ENCODE data around the gene TPD52L3.

Gene TPD52L3

DNA sequence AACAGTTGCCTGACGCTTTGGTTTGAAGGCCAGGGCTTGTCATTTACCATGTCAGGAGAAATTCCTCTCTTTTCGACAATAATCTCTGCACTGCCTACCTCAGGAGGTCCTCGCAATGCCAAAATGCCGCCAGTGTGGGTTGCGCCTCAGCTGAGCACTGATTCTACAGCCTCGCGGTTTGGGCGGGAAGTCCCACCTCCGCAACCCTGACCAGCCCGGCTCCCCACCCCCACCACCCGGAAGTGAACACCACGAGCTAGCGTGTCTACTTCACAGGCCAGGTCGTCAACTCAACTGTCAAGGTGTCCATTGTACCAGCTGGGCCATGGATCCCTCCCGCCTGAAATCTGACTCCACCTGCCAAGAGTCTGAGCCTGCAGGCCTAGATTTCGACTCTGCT is at the start of gene TPD52L3:
TPD52L3 (plus strand) TSS at position 273 of the 400 bp plus-strand sequence. CDS start 221 bp downstream, outside the sequence.
- DNase-seq = no peak

DNA sequence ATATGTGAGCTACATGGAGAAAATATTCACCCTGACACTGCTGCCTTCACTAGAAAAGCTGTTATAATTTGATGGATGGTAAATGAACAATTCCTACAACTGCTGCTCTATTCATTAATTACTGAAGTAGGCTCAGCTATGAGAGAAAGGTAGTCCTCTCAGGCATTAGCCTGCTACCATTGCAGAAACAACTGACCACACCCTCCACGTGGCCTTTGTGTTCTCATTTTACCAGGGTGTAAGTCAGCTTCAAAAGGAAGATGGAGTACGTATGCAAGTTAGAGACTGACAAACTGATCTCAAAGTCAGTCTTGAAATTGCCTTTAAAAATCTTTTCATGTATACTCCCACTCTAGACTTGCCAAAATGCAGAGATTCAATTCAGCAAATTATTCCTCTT is 26.3 kb upstream of the TPD52L3 start:
- no peak for DNase-seq

- no peak for DNase-seq
Observed at GRCh38 chr9:6302417-6302816, 25.8 kb upstream of the TPD52L3 start.

GRCh38 chr9:6304232-6304631 is 23.9 kb upstream of the TPD52L3 start:
- no peak for DNase-seq

DNA sequence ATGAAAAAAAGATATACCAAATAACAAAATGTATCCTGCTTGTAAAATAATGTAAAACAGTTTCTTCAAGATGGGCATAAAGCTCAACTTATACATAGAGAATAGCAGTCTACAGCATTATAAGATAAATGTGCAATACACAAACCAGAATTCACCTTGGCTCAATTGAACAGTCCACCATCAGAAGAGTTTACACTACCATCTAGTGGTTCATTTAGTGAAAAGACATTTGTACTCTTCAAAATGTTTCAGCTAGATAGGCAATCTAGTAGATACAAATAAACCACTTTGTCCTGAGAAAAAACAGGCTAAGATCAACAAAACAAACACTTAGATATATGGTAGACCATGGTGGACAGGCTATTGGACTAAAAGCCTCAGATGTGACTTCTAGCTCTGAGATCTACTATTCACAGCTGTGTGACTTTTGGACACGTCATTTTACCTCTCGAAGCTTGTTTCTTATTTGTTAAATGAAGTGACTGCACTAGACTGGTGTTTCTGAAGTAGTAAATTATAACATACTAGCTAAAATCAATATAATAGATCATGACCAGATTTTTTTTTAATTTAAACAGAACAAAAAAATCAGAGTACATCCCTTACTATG is 22.1 kb upstream of the TPD52L3 start:
- DNase-seq = no peak

GRCh38 chr9:6307551-6308096 is 20.6 kb upstream of the TPD52L3 start:
- no peak for DNase-seq

DNA sequence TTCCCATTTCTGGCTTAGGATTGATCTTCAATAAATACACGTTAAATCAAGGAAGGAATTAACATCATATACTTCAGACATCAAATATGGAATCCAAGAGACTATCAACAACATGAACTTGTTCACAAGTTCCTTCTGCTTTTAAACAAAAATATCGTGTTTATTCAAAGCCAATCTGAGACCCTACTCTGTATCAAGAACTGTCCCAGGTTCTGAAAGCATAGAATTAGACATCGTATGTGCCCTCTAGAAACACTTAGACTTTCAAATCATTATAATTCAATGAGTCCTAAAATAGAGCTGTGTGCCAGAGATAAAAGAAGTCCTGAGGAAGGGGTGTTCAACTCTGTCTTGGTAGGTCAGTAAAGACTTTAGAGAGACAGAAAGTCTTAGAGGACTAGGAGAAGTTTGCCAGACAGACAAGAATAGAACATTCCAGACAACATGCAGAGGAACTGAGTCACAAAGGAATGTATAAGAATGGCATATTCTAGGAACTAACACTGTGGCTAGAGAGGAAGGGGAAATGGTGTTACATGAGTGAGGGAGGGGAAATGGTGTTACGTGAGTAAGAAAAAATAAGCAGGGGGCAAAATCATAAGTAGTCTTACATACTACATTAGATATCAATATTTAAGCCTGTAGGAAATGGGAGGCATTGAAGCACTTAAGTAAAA is 2.9 kb downstream of the TPD52L3 start:
- DNase-seq = no peak

DNA sequence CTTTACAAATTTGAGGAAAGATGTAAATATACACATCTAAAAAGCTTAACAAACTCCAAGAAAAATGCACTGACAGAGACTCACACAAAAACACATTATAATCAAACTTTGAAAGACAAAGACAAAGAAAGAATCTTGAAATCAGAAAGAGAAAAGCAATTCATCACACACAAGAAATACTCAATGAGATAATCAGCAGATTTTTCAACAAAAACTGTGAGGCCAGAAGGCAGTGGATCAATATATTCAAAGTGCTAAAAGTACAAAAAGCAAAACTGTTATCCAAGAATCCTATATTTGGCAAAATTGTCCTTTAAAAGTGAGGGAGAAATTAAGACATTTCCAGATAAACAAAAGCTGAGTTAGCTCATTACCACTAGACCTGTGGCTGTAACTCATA is 6.1 kb downstream of the TPD52L3 start:
- DNase-seq = no peak

- no peak for DNase-seq
Observed at GRCh38 chr9:6348766-6349165, 20.6 kb downstream of the TPD52L3 start.

DNA sequence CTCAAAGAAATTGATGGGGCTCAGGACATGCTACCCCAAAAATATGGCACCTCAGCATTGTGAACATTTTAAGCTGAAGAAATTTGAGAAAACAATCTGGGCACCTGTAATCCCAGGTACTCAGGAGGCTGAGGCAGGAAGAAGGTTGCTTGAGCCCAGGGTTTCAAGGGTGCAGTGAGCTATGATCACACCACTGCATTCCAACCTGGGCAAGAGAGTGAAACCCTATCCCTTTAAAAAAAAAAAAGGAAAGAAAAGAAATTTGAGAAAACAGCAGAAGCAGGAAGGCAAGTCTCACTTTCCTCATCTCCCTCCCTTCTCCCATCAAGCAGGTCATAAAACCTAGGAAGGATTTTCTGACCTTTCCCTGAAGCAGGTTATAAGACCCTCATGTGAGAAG is 23.6 kb downstream of the TPD52L3 start:
- no peak for DNase-seq

DNA sequence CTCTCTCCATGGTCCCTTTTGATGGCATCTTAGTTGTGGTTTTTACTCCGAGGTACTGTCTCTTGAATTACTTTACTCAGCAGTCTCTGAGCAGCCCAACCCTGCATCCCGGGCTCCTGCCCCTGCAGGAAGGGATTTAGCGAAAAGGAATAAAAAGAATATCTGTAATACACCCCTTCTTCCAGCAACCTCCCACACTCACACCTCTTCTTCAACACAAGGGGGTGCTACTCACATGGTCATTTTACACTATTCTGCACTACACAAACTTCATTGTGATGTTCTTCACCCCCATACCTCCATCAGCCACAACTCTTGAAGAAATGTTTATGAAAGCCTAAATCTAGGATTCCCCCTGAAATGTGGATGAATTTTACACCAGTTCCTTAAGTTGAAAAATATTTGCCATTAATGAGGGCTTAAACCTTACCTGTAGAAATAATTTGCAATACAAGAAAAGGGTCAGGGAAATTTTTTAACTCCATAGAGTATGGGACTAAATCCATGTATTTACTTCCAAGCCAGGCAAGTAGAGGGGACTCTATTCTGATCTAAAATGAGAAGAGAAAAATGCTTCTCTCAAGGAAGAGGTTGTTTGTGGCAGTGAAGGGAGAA is 26.0 kb downstream of the TPD52L3 start:
- peak; percentile 11 for DNase-seq

- DNase-seq = no peak
Observed at GRCh38 chr9:6355728-6356127, 27.6 kb downstream of the TPD52L3 start.

DNA sequence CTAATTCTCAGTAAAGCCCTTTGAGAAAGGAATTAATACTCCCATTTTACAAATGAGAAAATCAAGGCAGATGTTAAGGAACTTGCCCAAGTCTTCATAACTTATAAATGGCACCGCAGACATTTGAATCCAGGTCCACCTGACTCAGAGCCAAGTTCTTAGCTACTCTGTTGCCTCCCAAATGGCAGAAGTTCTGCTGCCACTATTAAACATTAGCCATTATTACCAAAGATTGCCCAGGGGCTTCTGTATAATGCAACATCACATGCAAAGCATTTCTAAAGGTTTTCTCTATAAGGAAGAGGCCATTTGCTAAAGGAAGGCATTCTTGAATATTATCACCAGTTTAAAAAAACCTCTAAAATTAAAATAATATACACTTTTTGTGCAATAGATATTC is 28.3 kb downstream of the TPD52L3 start:
- no peak for DNase-seq

GRCh38 chr9:6356904-6357303 is 28.7 kb downstream of the TPD52L3 start:
- no peak for DNase-seq

GRCh38 chr9:6367128-6367890 is 39.1 kb downstream of the TPD52L3 start:
- no peak for DNase-seq

DNA sequence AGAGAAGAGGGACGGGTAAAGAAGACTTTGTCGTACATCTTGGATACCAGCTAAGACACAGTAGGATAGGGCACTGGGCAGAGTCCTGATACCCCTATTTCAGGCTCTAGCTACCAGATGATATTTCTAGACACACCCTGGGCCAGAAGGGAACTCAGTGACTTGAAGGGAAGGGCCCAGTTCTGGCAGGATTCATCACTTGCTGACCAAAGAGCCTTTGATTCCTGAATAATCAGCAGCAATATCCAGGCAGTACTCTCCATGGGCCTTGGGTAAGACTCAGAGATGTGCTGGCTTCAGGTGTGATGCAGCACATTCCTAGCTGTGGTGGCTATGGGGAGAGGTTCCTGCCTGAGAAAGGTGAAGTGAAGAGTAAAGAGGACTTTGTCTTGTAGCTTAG is 40.7 kb downstream of the TPD52L3 start:
- no peak for DNase-seq

All from activated naive CD4-positive, alpha-beta T cell treated with Interleukin-2 at 50 U/mL for 16 hours (primary cell).